H1 (cell line): ENCODE data around the gene MRPS10. TPM values are rescaled to one million over a fixed set of nuclear protein-coding genes. Genes with fewer than 3 reads are reported as not detected.

ENCODE experiments used
- CTCF ChIA-PET: fragments of 300-600 bp; sonication (Branson Sonifier 250); formaldehyde crosslinking; loops from one replicate; lab custom pipeline; 2021; ENCODE audit not compliant: partially characterized antibody; lab: Charles Lee
- POLR2A ChIA-PET: fragments of 300-600 bp; sonication (Branson Sonifier 250); formaldehyde crosslinking; loops from one replicate; lab custom pipeline; 2021; ENCODE audit warnings: inconsistent platforms; ENCODE audit not compliant: partially characterized antibody; lab: Charles Lee
- DNase-seq, 2 experiments: peaks; one replicate each; pipeline versions ENCODE4 v3.0.0 to v3.0.0-alpha.2; 2010 to 2022; ENCODE audit warnings: low spot score in 2 of 2, low read depth in 1 of 2, mixed read lengths in 1 of 2
- FAIRE-seq: peaks from 2 replicates; lab custom pipeline; 2011; peaks lifted over from hg19 to GRCh38; lab: Jason Lieb, UNC
- H2AFZ ChIP-seq: 2 replicates; pipeline ENCODE4 v1.8.1; 2012; ENCODE audit warnings: low read length, inconsistent platforms
- H2AK5ac ChIP-seq: 2 replicates; pipeline ENCODE4 v1.6.1; 2013; ENCODE audit warnings: low read depth, low read length
- H2BK120ac ChIP-seq: replicated peaks from 2 replicates; pipeline ENCODE3; 2013; ENCODE audit warnings: low read depth, low read length, inconsistent platforms
- H2BK12ac ChIP-seq: 2 replicates; pipeline ENCODE4 v1.6.1; 2013; ENCODE audit warnings: low read depth, low read length
- H2BK15ac ChIP-seq: 2 replicates; pipeline ENCODE4 v1.6.1; 2013; ENCODE audit warnings: low read length
- H2BK20ac ChIP-seq: 2 replicates; pipeline ENCODE4 v1.6.1; 2013; ENCODE audit warnings: low read length
- H2BK5ac ChIP-seq: 2 replicates; pipeline ENCODE4 v1.6.1; 2013; ENCODE audit warnings: low read depth, low read length
- H3K14ac ChIP-seq: 2 replicates; pipeline ENCODE4 v1.6.1; 2013; ENCODE audit warnings: inconsistent platforms; ENCODE audit not compliant: insufficient read length
- H3K18ac ChIP-seq: 2 replicates; pipeline ENCODE4 v1.6.1; 2013; ENCODE audit warnings: low read length; ENCODE audit errors: extremely low read depth
- H3K23ac ChIP-seq: 2 replicates; pipeline ENCODE4 v1.6.1; 2013; ENCODE audit warnings: inconsistent platforms; ENCODE audit not compliant: insufficient read length
- H3K23me2 ChIP-seq: 2 replicates; pipeline ENCODE4 v1.6.1; 2013; ENCODE audit warnings: low read depth, low read length
- H3K27ac ChIP-seq: 2 replicates; pipeline ENCODE4 v1.6.1; 2011; ENCODE audit warnings: low read depth, low read length, inconsistent platforms
- H3K27me3 ChIP-seq, 4 experiments: replicated peaks in 1 of 4; 1 replicate in 1 of 4; 2 replicates in 3 of 4; pipeline versions ENCODE4 v1.6.1 to v1.8.1; 2011 to 2013; ENCODE audit warnings: low read length in 3 of 4, mild to moderate bottlenecking in 3 of 4, inconsistent platforms in 2 of 4, mixed read lengths in 2 of 4, moderate library complexity in 1 of 4; ENCODE audit not compliant: control insufficient read depth in 3 of 4, insufficient read depth in 3 of 4; ENCODE audit errors: extremely low read depth in 1 of 4
- H3K36me3 ChIP-seq, 4 experiments: 2 replicates each; pipeline versions ENCODE4 v1.6.1 to v1.8.1; 2011 to 2013; ENCODE audit warnings: mild to moderate bottlenecking in 4 of 4, low read length in 3 of 4, moderate library complexity in 2 of 4, control low read depth in 1 of 4, inconsistent platforms in 1 of 4; ENCODE audit not compliant: insufficient read depth in 4 of 4, control insufficient read depth in 2 of 4
- H3K4ac ChIP-seq: replicated peaks from 2 replicates; pipeline ENCODE3; 2013; ENCODE audit warnings: low read length, low read depth, mixed read lengths, inconsistent platforms; ENCODE audit not compliant: insufficient read length
- H3K4me1 ChIP-seq, 4 experiments: replicated peaks in 1 of 4; 1 replicate in 1 of 4; 2 replicates in 3 of 4; pipeline versions ENCODE4 v1.6.1 to v1.8.1; 2011 to 2013; ENCODE audit warnings: low read length in 3 of 4, inconsistent platforms in 2 of 4, mixed read lengths in 1 of 4; ENCODE audit not compliant: insufficient read depth in 4 of 4, control insufficient read depth in 3 of 4
- H3K4me2 ChIP-seq, 2 experiments: 2 replicates each; pipeline versions ENCODE4 v1.6.1 to v1.8.1; 2011 to 2013; ENCODE audit warnings: low read depth in 2 of 2, low read length in 2 of 2, control low read depth in 1 of 2, inconsistent platforms in 1 of 2, mild to moderate bottlenecking in 1 of 2; ENCODE audit not compliant: insufficient read depth in 1 of 2
- H3K4me3 ChIP-seq, 4 experiments: fragments of 200-600, 300-600 bp in 1 of 4; sonication (generic), shearing (Covaris generic), sonication (Bioruptor Twin) in 1 of 4; 2 replicates each; pipeline versions ENCODE4 v1.5.1 to v1.8.1; 2011 to 2016; ENCODE audit warnings: low read length in 4 of 4, low read depth in 3 of 4, control low read depth in 2 of 4, inconsistent platforms in 2 of 4, mild to moderate bottlenecking in 2 of 4, mixed read lengths in 1 of 4, moderate library complexity in 1 of 4; ENCODE audit not compliant: insufficient read depth in 2 of 4; ENCODE audit errors: extremely low read depth in 1 of 4
- H3K56ac ChIP-seq: replicated peaks from 2 replicates; pipeline ENCODE3; 2013; ENCODE audit warnings: low read depth, mild to moderate bottlenecking, mixed read lengths, low read length, inconsistent platforms; ENCODE audit not compliant: insufficient read length
- H3K79me1 ChIP-seq: 2 replicates; pipeline ENCODE4 v1.6.1; 2013; ENCODE audit warnings: low read depth, low read length, control low read depth
- H3K79me2 ChIP-seq, 2 experiments: 2 replicates each; pipeline versions ENCODE4 v1.6.1 to v1.8.1; 2012 to 2013; ENCODE audit warnings: low read length in 2 of 2, mild to moderate bottlenecking in 2 of 2, inconsistent platforms in 1 of 2; ENCODE audit not compliant: insufficient read depth in 2 of 2, control insufficient read depth in 1 of 2
- H3K9ac ChIP-seq, 4 experiments: replicated peaks in 1 of 4; 1 replicate in 1 of 4; 2 replicates in 3 of 4; pipeline versions ENCODE4 v1.6.1 to v1.8.1; 2011 to 2013; ENCODE audit warnings: low read depth in 3 of 4, low read length in 3 of 4, control low read depth in 2 of 4, mild to moderate bottlenecking in 2 of 4, moderate library complexity in 2 of 4, inconsistent platforms in 1 of 4; ENCODE audit errors: extremely low read depth in 1 of 4
- H3K9me3 ChIP-seq, 2 experiments: 2 replicates each; pipeline versions ENCODE4 v1.6.1 to v1.8.1; 2012 to 2013; ENCODE audit warnings: mild to moderate bottlenecking in 2 of 2, moderate library complexity in 2 of 2, control low read depth in 1 of 2, inconsistent platforms in 1 of 2, low read depth in 1 of 2, low read length in 1 of 2, mixed read lengths in 1 of 2; ENCODE audit not compliant: insufficient read depth in 2 of 2
- H4K20me1 ChIP-seq, 2 experiments: replicated peaks in 1 of 2; 2 replicates each; pipeline versions ENCODE3 to v1.8.1; 2011 to 2013; ENCODE audit warnings: inconsistent platforms in 2 of 2, low read length in 2 of 2, mild to moderate bottlenecking in 1 of 2; ENCODE audit not compliant: insufficient read depth in 2 of 2, control insufficient read depth in 1 of 2
- H4K5ac ChIP-seq: 2 replicates; pipeline ENCODE4 v1.6.1; 2013; ENCODE audit warnings: low read length, low read depth, mixed read lengths, inconsistent platforms; ENCODE audit not compliant: insufficient read length
- H4K8ac ChIP-seq: 2 replicates; pipeline ENCODE4 v1.8.0; 2013; ENCODE audit warnings: mild to moderate bottlenecking, moderate library complexity, low read length, inconsistent platforms; ENCODE audit not compliant: insufficient read depth; ENCODE audit errors: extremely low read depth
- H4K91ac ChIP-seq: replicated peaks from 2 replicates; pipeline ENCODE3; 2013; ENCODE audit warnings: low read length, mixed read lengths, inconsistent platforms; ENCODE audit not compliant: insufficient read length
- CBX8 ChIP-seq: fragments of 300-800, 300-1000 bp; sonication (generic); IDR thresholded peaks from 2 replicates; pipeline ENCODE4 v1.7.1; 2016; ENCODE audit warnings: low read depth, low read length, borderline replicate concordance
- CTBP2 ChIP-seq: IDR thresholded peaks from 2 replicates; pipeline ENCODE4 v1.7.0; 2011; ENCODE audit warnings: borderline replicate concordance, mild to moderate bottlenecking, moderate library complexity, mixed read lengths, low read length; ENCODE audit not compliant: insufficient read depth, insufficient read length
- HDAC2 ChIP-seq, 2 experiments: fragments of 300-600 bp in 1 of 2; sonication (generic) in 1 of 2; IDR thresholded peaks; 2 replicates each; pipeline ENCODE4 v1.6.1; 2011 to 2012; ENCODE audit warnings: low read depth in 2 of 2, low read length in 2 of 2, mild to moderate bottlenecking in 2 of 2, moderate library complexity in 2 of 2, borderline replicate concordance in 1 of 2, inconsistent platforms in 1 of 2
- KDM4A ChIP-seq: IDR thresholded peaks from one replicate; pipeline ENCODE4 v1.7.1; 2012; ENCODE audit warnings: low read depth, mild to moderate bottlenecking, moderate library complexity, low read length, inconsistent platforms; ENCODE audit not compliant: severe bottlenecking
- KDM5A ChIP-seq: fragments of 200-600 bp; IDR thresholded peaks from 2 replicates; pipeline ENCODE4 v1.7.1; 2012; ENCODE audit warnings: mild to moderate bottlenecking, low read length, inconsistent platforms, mixed read lengths
- MAFK ChIP-seq: IDR thresholded peaks from 2 replicates; pipeline ENCODE4 v1.6.1; 2012; ENCODE audit warnings: low read depth, mild to moderate bottlenecking, improper control_type of control experiment, low read length
- RNF2 ChIP-seq: fragments of 200-900, 300-1000 bp; sonication (generic); IDR thresholded peaks from 2 replicates; pipeline ENCODE4 v1.7.1; 2016; ENCODE audit warnings: borderline replicate concordance, low read depth, mild to moderate bottlenecking, antibody characterized with exemption, low read length; ENCODE audit not compliant: poor library complexity, severe bottlenecking; ENCODE audit errors: missing control alignments
- SUZ12 ChIP-seq: fragments of 200-600 bp; sonication (generic); IDR thresholded peaks from 2 replicates; pipeline ENCODE4 v1.6.1; 2012; ENCODE audit warnings: mild to moderate bottlenecking, inconsistent platforms, low read length, moderate library complexity, mixed read lengths
- TEAD4 ChIP-seq: IDR thresholded peaks from 2 replicates; pipeline ENCODE4 v1.6.1; 2012; ENCODE audit warnings: low read depth, low read length, inconsistent platforms, mixed read lengths
- YY1 ChIP-seq: IDR thresholded peaks from 2 replicates; pipeline ENCODE4 v1.6.1; 2011; ENCODE audit warnings: low read depth, mild to moderate bottlenecking, low read length
- WGBS, 2 experiments: shearing (Covaris generic) in 1 of 2; methylation state at CpG; one replicate each; pipeline versions ENCODE4 v1.1.6 to v1.1.7; 2013 to 2015; ENCODE audit warnings: low lambda C conversion rate in 2 of 2, mixed read lengths in 2 of 2, inconsistent platforms in 1 of 2, low coverage in 1 of 2, missing lambda C conversion rate in 1 of 2; ENCODE audit not compliant: insufficient replicate concordance in 2 of 2, insufficient coverage in 1 of 2, insufficient read length in 1 of 2; ENCODE audit errors: extremely low coverage in 1 of 2, missing lambda C conversion rate in 1 of 2; 5-methylcytosine and 5-hydroxymethylcytosine counted together
- polyA plus RNA-seq, 7 experiments: library from polyadenylated mRNA; depleted of rRNA in 3 of 7; stranded (reverse) in 5 of 7; unstranded in 2 of 7; fragments of >200 nt in 5 of 7; fragments of 200-250 nt in 2 of 7; gene quantifications; 1 replicate in 5 of 7; 2 replicates in 1 of 7; 4 replicates in 1 of 7; pipeline versions ENCODE4 v1.2.1 to v1.2.3, GENCODE V29; 2011 to 2013; ENCODE audit warnings: missing spikeins in 2 of 7, mixed read lengths in 2 of 7
- total RNA-seq: library from RNA; stranded (reverse); fragmentation: NEBNext Ultra II Directional; extraction: Animal tissue kit (Norgen Biotek cat#: 25700); gene quantifications from 2 replicates; pipeline ENCODE4 v1.2.1, GENCODE V29; 2021
- TF ChIP-seq, protein P1 (sequence below): IDR thresholded peaks from 2 replicates; pipeline ENCODE4 v1.6.1; 2011; ENCODE audit warnings: low read depth, mild to moderate bottlenecking, low read length; ENCODE audit not compliant: insufficient read depth

Gene MRPS10
- total and polyA plus RNA-seq, 2 of the 8 experiments (the other 6 are each of a cell fraction or from before 2014, with no cell fraction given) = 20.5 to 33.6 TPM

DNA sequence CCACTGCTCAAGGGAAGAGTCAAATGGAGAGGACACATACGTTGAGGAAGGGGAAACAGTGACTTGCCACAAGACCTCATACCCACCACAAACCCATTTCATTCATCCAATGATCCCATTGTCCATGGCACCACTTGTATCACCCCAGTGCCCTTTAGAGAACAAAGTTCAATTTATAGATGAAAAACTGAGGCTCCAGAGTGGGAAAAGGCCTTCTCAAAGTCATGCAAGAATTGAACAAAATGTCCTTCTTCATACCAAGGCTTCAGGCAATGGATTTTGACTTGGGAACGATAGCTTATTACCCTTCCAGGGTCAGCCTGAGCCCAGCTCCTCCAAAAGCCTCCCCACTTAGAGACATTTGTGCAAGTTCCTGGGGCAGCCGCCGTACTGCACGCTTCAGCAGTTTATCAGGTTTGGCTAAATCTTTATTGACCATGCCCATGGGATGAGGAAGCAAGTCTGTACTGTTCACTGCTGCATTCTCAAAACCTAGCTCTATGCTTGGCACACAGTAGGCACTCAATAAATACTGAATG, 47.3 kb upstream of the MRPS10 start:
- Histone ChIP-seq H4K5ac (no peak overlapping the region), H3K9me3 (no peaks in the 10 kb centered on the region), H2BK12ac (no peak overlapping the region), H3K36me3 (peaks cover 2 to 14% (median 4%) of the 10 kb centered on the region in 4 experiments; a peak in 4 of 8 replicates), H3K4me3 (no peak overlapping the region), H2AK5ac (no peak overlapping the region), H3K9ac (no peak overlapping the region; a peak in 1 of 7 replicates), H2BK20ac (no peak overlapping the region), H3K4me2 (no peak overlapping the region), H3K4me1 (peaks cover 1 to 5% (median 4%) of the 10 kb centered on the region in 4 experiments; a peak in 6 of 7 replicates), H3K79me2 (no peaks in the 10 kb centered on the region), H4K8ac (no peak overlapping the region), H4K20me1 (peaks cover 0 to 1% of the 10 kb centered on the region in 2 experiments), H3K56ac (no peak overlapping the region), H2BK15ac (no peak overlapping the region), H3K79me1 (no peaks in the 10 kb centered on the region; the same call in 1 of the 2 replicates), H2AFZ (no peak overlapping the region), H3K4ac (no peak overlapping the region), H3K23me2 (no peaks in the 10 kb centered on the region), H2BK5ac (no peak overlapping the region), H2BK120ac (no peak overlapping the region), H3K27ac (no peak overlapping the region), H3K27me3 (no peaks in the 10 kb centered on the region), H4K91ac (no peak overlapping the region), H3K14ac (no peak overlapping the region), H3K23ac (no peak overlapping the region), H3K18ac (no peak overlapping the region)
- no peak for DNase-seq
- WGBS, 2 experiments = 95% methylated on average over 5 of the region's 5 CpGs; no CpG with 5 or more reads in 1 of the 2 experiments
- no peak for FAIRE-seq
- POLR2A ChIA-PET = interaction anchor here (1.3 kb wide), 1 partner anchor 12 kb away, joined by 4 read pairs; no protein-coding TSS in a partner anchor
- CTCF ChIA-PET = interaction anchor here (0.8 to 4.7 kb wide), 6 partner anchors 25 to 298 kb away, joined by 3 to 23 read pairs (median 6); partner anchors contain the start of gene UBR2
- TF ChIP-seq HDAC2 (IDR thresholded peaks at IDR 0.05; ENCODE audit: borderline replicate concordance in 1 of 2, low read depth in 2 of 2, low read length in 2 of 2) (no peak), RNF2 (no peak), CBX8 (no peak), TEAD4 (no peak), YY1 (no peak), MAFK (no peak), KDM5A (no peak), CTBP2 (no peak), SUZ12 (no peak), KDM4A (no peak)
- TF ChIP-seq, protein P1, sequence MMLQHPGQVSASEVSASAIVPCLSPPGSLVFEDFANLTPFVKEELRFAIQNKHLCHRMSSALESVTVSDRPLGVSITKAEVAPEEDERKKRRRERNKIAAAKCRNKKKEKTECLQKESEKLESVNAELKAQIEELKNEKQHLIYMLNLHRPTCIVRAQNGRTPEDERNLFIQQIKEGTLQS = no peak
